Measurements from ENCODE around the gene CCDC69.
"Not testable (repeated sequence)": the region's sequence is repeated elsewhere in the genome, so short reads cannot be mapped to it uniquely, and the experiment has no call there.

CCDC69 gene

DNA sequence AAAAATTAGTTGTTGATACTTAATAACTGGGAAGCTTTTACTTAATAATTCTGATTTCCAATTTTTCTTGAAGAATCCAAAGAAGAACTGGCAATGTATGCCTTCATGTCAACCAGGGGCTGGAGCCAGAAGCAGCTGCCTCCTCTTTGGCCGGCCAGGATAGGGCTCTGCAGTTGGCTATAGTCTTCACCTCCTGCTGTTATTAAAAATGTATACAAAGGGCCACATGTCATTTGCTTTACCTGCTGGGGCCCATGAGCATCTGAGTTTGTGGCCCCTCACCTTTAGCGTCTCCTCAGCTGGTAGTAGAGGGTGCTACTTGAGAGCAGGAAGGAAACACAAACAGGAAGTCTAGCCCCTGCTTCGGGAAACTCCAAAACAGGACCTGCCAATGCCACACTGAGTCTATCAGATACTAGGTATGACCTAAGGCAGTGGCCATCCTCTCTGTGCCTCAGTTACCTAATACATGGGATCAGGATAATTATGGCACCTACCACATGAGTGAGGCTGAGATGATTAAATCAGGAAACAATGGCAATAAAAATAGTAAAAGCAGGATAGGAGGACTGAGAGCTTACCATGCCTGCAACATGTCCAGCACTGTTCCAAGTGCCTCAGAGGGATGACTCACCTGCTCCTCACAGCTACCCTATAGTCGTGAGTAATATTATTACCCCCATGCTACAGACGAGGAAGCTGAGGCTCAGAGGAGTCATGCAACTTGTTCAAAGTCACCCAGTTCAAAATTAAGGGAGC lies 21.3 kb downstream of the CCDC69 start:
- TF ChIP-seq, protein P1, sequence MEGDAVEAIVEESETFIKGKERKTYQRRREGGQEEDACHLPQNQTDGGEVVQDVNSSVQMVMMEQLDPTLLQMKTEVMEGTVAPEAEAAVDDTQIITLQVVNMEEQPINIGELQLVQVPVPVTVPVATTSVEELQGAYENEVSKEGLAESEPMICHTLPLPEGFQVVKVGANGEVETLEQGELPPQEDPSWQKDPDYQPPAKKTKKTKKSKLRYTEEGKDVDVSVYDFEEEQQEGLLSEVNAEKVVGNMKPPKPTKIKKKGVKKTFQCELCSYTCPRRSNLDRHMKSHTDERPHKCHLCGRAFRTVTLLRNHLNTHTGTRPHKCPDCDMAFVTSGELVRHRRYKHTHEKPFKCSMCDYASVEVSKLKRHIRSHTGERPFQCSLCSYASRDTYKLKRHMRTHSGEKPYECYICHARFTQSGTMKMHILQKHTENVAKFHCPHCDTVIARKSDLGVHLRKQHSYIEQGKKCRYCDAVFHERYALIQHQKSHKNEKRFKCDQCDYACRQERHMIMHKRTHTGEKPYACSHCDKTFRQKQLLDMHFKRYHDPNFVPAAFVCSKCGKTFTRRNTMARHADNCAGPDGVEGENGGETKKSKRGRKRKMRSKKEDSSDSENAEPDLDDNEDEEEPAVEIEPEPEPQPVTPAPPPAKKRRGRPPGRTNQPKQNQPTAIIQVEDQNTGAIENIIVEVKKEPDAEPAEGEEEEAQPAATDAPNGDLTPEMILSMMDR (IDR thresholded peaks at IDR 0.05; ENCODE audit: extremely low read depth, missing control alignments), result no peak
- no peak for DNase-seq (ENCODE audit: low spot score)

DNA sequence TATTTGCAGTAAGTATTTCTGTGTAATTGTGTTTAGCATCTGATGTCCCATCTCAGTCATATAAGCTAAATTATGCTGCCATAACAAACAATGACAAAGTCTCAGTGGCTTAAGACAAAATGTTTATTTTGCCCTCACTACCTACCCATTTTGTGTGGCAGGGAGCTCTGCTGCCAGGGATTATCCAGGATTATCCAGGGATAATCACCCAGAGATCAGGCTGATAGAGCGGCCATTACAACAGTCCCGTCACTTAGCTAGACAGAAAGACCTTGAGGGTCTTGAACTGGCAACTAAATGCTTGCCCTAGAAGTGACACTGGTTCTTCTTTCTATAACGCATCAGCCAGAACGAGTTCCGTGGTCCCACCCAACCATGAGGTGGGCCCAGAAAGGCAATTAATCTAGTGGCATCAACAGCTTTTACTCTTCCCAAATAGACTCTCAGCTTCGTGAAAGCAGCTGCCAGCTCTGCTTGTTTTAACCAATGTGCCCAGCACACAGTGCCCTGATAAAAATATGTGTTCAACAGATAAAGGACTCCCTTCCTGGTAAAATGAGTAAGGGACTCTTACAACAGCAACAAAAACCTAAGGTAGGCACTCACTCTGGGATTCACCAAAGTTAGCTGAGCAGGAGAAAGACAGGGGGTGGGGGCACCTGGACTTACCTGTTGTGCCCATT lies 22.8 kb downstream of the CCDC69 start:
- DNase-seq (ENCODE audit: low spot score), result no peak
- TF ChIP-seq, protein P1 (IDR thresholded peaks at IDR 0.05; ENCODE audit: extremely low read depth, missing control alignments), result no peak

DNA sequence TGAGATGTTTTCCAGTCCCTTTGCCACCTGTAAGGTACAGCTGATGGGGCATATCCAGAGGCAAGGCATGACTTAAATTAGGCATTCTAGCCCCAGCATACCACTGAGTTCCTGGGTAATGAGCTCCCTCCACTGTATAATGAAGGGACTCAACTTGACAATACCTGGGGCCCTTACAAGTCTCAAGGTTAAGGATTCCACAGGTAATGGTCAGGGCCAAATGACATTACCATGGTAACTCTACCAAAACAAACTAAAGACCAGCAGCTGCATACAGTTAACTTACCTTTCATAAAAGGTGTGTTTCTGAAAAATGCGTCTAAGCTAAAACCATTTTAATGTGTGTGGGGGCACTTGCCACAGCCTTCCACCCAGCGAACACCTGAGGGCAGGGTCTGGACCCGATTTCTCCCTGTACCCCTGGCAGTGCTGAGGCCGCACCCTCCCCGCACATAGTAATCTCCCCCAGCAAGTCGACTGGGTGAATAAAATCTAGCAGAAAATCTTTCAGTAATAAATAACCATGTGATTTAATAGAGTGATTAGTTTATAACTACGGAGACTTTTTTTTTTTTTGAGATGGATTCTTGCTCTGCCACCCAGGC lies 24.2 kb downstream of the CCDC69 start:
- DNase-seq (ENCODE audit: low spot score), result no peak
- TF ChIP-seq, protein P1 (IDR thresholded peaks at IDR 0.05; ENCODE audit: extremely low read depth, missing control alignments), result no peak

DNA sequence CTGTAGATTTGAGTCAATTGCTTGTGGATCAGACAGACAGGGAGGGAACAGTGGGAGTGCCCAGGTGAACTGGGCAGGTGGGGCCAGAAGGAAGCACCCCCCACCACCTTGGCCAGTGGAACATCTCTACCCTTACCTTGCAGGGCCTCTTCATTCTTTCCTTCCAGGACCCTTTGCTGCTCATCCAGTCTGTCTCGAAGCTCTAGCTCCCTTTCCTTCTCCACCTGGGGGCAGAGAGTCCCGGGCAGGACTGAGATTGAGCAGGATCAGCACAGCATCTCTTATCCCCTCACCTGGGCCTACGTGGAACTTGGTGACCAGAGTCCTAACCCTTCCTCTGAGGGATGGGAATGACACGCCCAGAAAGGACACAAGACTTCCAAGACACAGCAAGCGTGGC lies 25.0 kb downstream of the CCDC69 start:
- TF ChIP-seq, protein P1 (IDR thresholded peaks at IDR 0.05; ENCODE audit: extremely low read depth, missing control alignments), result no peak
- no peak for DNase-seq (ENCODE audit: low spot score)

DNA sequence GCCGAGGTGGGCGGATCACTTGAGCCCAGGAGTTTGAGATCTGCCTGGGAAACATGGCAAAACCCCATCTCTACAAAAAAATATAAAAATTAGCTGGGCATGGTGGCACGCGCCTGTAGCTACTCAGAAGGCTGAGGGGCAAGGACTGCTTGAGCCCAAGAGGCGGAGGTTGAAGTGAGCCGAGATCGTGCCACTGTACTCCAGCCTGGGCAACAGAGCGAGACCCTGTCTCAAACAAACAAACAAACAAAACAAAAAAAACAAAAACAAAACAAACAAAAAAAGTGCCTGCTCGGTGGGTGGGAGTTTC lies 26.6 kb downstream of the CCDC69 start:
- DNase-seq (ENCODE audit: low spot score), result not testable (repeated sequence)

DNA sequence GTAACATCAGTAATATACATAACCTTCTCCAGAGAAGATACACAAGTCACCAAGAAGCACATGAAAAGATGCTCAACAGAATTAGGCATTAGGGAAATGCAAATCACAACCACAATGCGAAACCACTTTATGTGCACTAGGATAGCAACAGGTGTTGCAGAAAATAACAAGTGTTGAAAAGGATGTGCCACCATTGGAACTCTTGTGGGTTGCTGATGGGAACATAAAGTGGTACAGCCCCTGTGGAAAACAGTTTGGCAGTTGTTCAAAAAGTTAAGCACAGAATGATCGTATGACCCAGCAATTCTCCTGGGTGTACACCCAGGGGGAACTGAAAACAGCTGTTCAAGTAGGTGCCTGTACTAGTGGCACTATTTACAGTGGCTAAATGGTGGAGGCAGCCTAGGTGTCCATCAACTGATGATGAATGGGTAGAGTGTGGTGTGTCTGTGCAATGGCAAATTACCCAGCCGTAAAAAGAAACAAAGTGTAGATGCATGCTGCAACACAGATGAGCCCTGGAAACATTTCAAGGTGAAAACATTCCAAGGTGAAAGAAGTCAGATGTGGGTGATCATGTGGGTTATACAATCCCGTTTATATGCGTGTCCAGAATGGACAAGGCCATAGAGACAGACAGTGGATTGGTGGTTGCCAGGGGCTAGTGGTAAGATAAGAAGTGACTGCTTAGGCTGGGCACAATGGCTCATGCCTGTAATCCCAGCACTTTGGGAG lies 27.2 kb downstream of the CCDC69 start:
- peak; percentile 35 for DNase-seq (ENCODE audit: low spot score)
- TF ChIP-seq, protein P1 (IDR thresholded peaks at IDR 0.05; ENCODE audit: extremely low read depth, missing control alignments), result no peak

DNA sequence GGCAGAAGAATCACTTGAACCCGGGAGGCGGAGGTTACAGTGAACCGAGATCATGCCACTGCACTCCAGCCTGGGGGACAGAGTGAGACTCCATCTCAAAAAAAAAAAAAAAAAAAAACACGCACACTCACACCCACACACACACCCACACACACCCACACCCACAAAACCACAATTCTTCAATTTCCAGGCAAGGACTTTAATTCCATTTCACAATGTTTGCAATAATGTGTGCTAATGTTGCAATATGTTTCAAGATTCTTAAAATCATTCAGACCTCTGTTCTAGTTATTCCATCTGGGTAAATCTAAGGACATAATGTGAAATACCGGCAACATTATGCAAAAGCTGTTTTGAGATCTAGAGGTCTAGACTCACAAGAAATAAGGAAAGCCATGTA lies 28.3 kb downstream of the CCDC69 start:
- no peak for DNase-seq (ENCODE audit: low spot score)
- TF ChIP-seq, protein P1 (IDR thresholded peaks at IDR 0.05; ENCODE audit: extremely low read depth, missing control alignments), result no peak
